ENCODE measurements around the gene PKNOX2.

GRCh38 chr11:125147280-125147679, 17.3 kb upstream of the PKNOX2 start:
- TF ChIP-seq POLR2AphosphoS5 (IDR thresholded peaks at IDR 0.05; ENCODE audit: low read depth, low read length): no peak
- no peak for TF ChIP-seq SIN3A (IDR thresholded peaks at IDR 0.05; ENCODE audit: borderline replicate concordance, insufficient read depth, low read length)
- no peak for TF ChIP-seq FOXP2 (optimal IDR thresholded peaks at IDR 0.05; ENCODE audit: borderline replicate concordance, extremely low read depth, extremely low read length, insufficient read depth)
